SK-N-SH treated with all-trans-retinoic acid at 6 μM for 48 hours (cell line): ENCODE results near the gene OR2T4.

Experiments
- ATAC-seq: fragments of 200-7000 bp; cut with Tn5 transposase; 3 replicates; pipeline ENCODE4 v1.9.1; 2020; ENCODE audit warnings: mild to moderate bottlenecking, moderate library complexity
- ARNTL ChIP-seq: fragments of 450-650 bp; formaldehyde crosslinking; IDR thresholded peaks from 2 replicates; pipeline ENCODE4 v1.5.0; 2020; ENCODE audit warnings: low read depth, mild to moderate bottlenecking, moderate library complexity, borderline replicate concordance
- CREB5 ChIP-seq: fragments of 250-450 bp; sonication (Bioruptor Pico); IDR thresholded peaks from 2 replicates; pipeline ENCODE4 v1.5.1; 2020; ENCODE audit warnings: low read depth, mild to moderate bottlenecking, moderate library complexity
- CSDC2 ChIP-seq: fragments of 250-450 bp; sonication (Bioruptor Pico); IDR thresholded peaks from 2 replicates; pipeline ENCODE4 v1.5.0; 2020; ENCODE audit warnings: mild to moderate bottlenecking, moderate library complexity
- CSRNP3 ChIP-seq: fragments of 250-450 bp; sonication (Bioruptor Pico); IDR thresholded peaks from 2 replicates; pipeline ENCODE4 v1.5.1; 2021; ENCODE audit warnings: mild to moderate bottlenecking, moderate library complexity
- ESRRG ChIP-seq: fragments of 250-450 bp; sonication (Bioruptor Pico); IDR thresholded peaks from 2 replicates; pipeline ENCODE4 v1.6.1; 2021; ENCODE audit warnings: mild to moderate bottlenecking
- GLIS3 ChIP-seq: fragments of 250-450 bp; sonication (Bioruptor Pico); IDR thresholded peaks from 2 replicates; pipeline ENCODE4 v1.5.0; 2020; ENCODE audit warnings: mild to moderate bottlenecking, moderate library complexity
- ISL1 ChIP-seq: fragments of 250-450 bp; sonication (Bioruptor Pico); IDR thresholded peaks from 2 replicates; pipeline ENCODE4 v2.1.2; 2022; ENCODE audit warnings: mild to moderate bottlenecking, moderate library complexity
- PATZ1 ChIP-seq: fragments of 250-450 bp; sonication (Bioruptor Pico); IDR thresholded peaks from 2 replicates; pipeline ENCODE4 v1.8.0; 2020; ENCODE audit warnings: mild to moderate bottlenecking, moderate library complexity, borderline replicate concordance
- POU6F1 ChIP-seq: fragments of 250-450 bp; sonication (Bioruptor Pico); IDR thresholded peaks from 2 replicates; pipeline ENCODE4 v1.8.0; 2021; ENCODE audit warnings: low read depth, mild to moderate bottlenecking, moderate library complexity, borderline replicate concordance
- PPARA ChIP-seq: fragments of 250-450 bp; sonication (Bioruptor Pico); IDR thresholded peaks from 2 replicates; pipeline ENCODE4 v1.5.0; 2020; ENCODE audit warnings: mild to moderate bottlenecking, borderline replicate concordance
- RARB ChIP-seq: fragments of 250-450 bp; sonication (Bioruptor Pico); IDR thresholded peaks from 2 replicates; pipeline ENCODE4 v1.8.0; 2021; ENCODE audit warnings: mild to moderate bottlenecking, moderate library complexity
- SNAI2 ChIP-seq: fragments of 250-450 bp; sonication (Bioruptor Pico); IDR thresholded peaks from 2 replicates; pipeline ENCODE4 v1.5.0; 2020; ENCODE audit warnings: mild to moderate bottlenecking, moderate library complexity
- TCF4 ChIP-seq: fragments of 250-450 bp; sonication (Bioruptor Pico); IDR thresholded peaks from 2 replicates; pipeline ENCODE4 v1.8.0; 2021; ENCODE audit warnings: mild to moderate bottlenecking, moderate library complexity, borderline replicate concordance
- TOX ChIP-seq: fragments of 250-450 bp; sonication (Bioruptor Pico); IDR thresholded peaks from 2 replicates; pipeline ENCODE4 v1.8.0; 2021; ENCODE audit warnings: mild to moderate bottlenecking, moderate library complexity, borderline replicate concordance
- TSHZ2 ChIP-seq: fragments of 250-450 bp; sonication (Bioruptor Pico); IDR thresholded peaks from 2 replicates; pipeline ENCODE4 v1.5.0; 2020; ENCODE audit warnings: mild to moderate bottlenecking, moderate library complexity
- ZC3H10 ChIP-seq: fragments of 250-450 bp; sonication (Bioruptor Pico); IDR thresholded peaks from 2 replicates; pipeline ENCODE4 v1.5.1; 2021; ENCODE audit warnings: mild to moderate bottlenecking, moderate library complexity
- ZFP3 ChIP-seq: fragments of 250-450 bp; sonication (Bioruptor Pico); IDR thresholded peaks from 2 replicates; pipeline ENCODE4 v1.5.0; 2020; ENCODE audit warnings: mild to moderate bottlenecking, moderate library complexity
- ZFP30 ChIP-seq: fragments of 450-650 bp; formaldehyde crosslinking; IDR thresholded peaks from 2 replicates; pipeline ENCODE4 v1.5.0; 2022; ENCODE audit warnings: mild to moderate bottlenecking, moderate library complexity
- ZNF565 ChIP-seq: fragments of 450-650 bp; formaldehyde crosslinking; conservative IDR thresholded peaks from 2 replicates; pipeline ENCODE4 v1.5.0; 2020; ENCODE audit warnings: low read depth, mild to moderate bottlenecking, moderate library complexity
- ZNF70 ChIP-seq: fragments of 450-650 bp; formaldehyde crosslinking; IDR thresholded peaks from 2 replicates; pipeline ENCODE4 v1.5.0; 2020; ENCODE audit warnings: mild to moderate bottlenecking, moderate library complexity

The OR2T4 gene

GRCh38 chr1:248373761-248374160 is 12.3 kb downstream of the OR2T4 start:
- TF ChIP-seq SNAI2 (CRISPR knock-in tag): no peak
- no peak for TF ChIP-seq TSHZ2 (CRISPR knock-in tag)
- no peak for TF ChIP-seq GLIS3 (CRISPR knock-in tag)
- no peak for TF ChIP-seq PPARA (CRISPR knock-in tag)
- no peak for TF ChIP-seq ZNF565 (CRISPR knock-in tag)
- TF ChIP-seq ZC3H10 (CRISPR knock-in tag): no peak
- TF ChIP-seq, all 23 proteins: peak for 0
- ATAC-seq: no peak

GRCh38 chr1:248375446-248375845 is 14.0 kb downstream of the OR2T4 start, which contains the start of gene OR2T6:
Gene OR2T6, plus strand, starts transcription at chr1:248375746. Its CDS starts 11,863 bp downstream, at chr1:248387609.
- no peak for TF ChIP-seq CSDC2
- no peak for TF ChIP-seq ISL1 (CRISPR knock-in tag)
- TF ChIP-seq TCF4 (CRISPR knock-in tag): no peak
- no peak for TF ChIP-seq PPARA (CRISPR knock-in tag)
- no peak for TF ChIP-seq ZC3H10 (CRISPR knock-in tag)
- TF ChIP-seq ARNTL (CRISPR knock-in tag): no peak
- TF ChIP-seq ZFP30 (CRISPR knock-in tag): no peak
- no peak for TF ChIP-seq RARB (CRISPR knock-in tag)
- no peak for TF ChIP-seq POU6F1 (CRISPR knock-in tag)
- no peak for TF ChIP-seq CSRNP3 (CRISPR knock-in tag)
- TF ChIP-seq TOX (CRISPR knock-in tag): no peak
- TF ChIP-seq CREB5 (CRISPR knock-in tag): no peak
- no peak for TF ChIP-seq ZFP3 (CRISPR knock-in tag)
- no peak for TF ChIP-seq PATZ1 (CRISPR knock-in tag)

GRCh38 chr1:248376916-248377315 is 15.5 kb downstream of the OR2T4 start:
- ATAC-seq: no peak
- no peak for TF ChIP-seq ZC3H10 (CRISPR knock-in tag)

More at GRCh38 chr1:248375446-248375845, 14.0 kb downstream of the OR2T4 start, which contains the start of gene OR2T6:
- no peak for ATAC-seq

- TF ChIP-seq ZC3H10 (CRISPR knock-in tag): no peak
- no peak for TF ChIP-seq TOX (CRISPR knock-in tag)
- TF ChIP-seq ZNF70 (CRISPR knock-in tag): no peak
- TF ChIP-seq PPARA (CRISPR knock-in tag): no peak
- TF ChIP-seq PATZ1 (CRISPR knock-in tag): no peak
- TF ChIP-seq ISL1 (CRISPR knock-in tag): no peak
- TF ChIP-seq ARNTL (CRISPR knock-in tag): no peak
- TF ChIP-seq ZFP3 (CRISPR knock-in tag): no peak
- TF ChIP-seq CSDC2: no peak
- TF ChIP-seq ESRRG (CRISPR knock-in tag): no peak
- TF ChIP-seq SNAI2 (CRISPR knock-in tag): no peak
- TF ChIP-seq, all 23 proteins: peak for 0
- no peak for ATAC-seq
These were observed 19.4 kb downstream of the OR2T4 start for GRCh38 chr1:248380854-248381253.
